ENCODE data around the gene TTLL8. TPM values are rescaled to one million over a fixed set of nuclear protein-coding genes. Genes with fewer than 3 reads are reported as not detected.

Gene TTLL8
- total and polyA plus RNA-seq, 2 of the 8 experiments (the other 6 are each of a cell fraction or from before 2014, with no cell fraction given) = not detected

GRCh38 chr22:50020606-50021005, 37.5 kb downstream of the TTLL8 start (continued):
- no peak for TF ChIP-seq NANOG (IDR thresholded peaks at IDR 0.05; ENCODE audit: insufficient read depth, low read depth, low read length, poor library complexity, severe bottlenecking)
- no peak for TF ChIP-seq SP4 (IDR thresholded peaks at IDR 0.05; ENCODE audit: low read length)
- TF ChIP-seq KDM5A (IDR thresholded peaks at IDR 0.05; ENCODE audit: low read length) = no peak
- TF ChIP-seq CBX8 (IDR thresholded peaks at IDR 0.05; ENCODE audit: borderline replicate concordance, low read depth, low read length) = no peak
- TF ChIP-seq SP1 (IDR thresholded peaks at IDR 0.05; ENCODE audit: low read depth, low read length) = no peak
- no peak for TF ChIP-seq SP2 (IDR thresholded peaks at IDR 0.05; ENCODE audit: low read length)
- no peak for TF ChIP-seq USF2 (IDR thresholded peaks at IDR 0.05; ENCODE audit: low read length)

Measured in H1 (cell line).